ENCODE measurements around the gene TMEM132D.

Gene TMEM132D

GRCh38 chr12:129237881-129238280 lies 665.9 kb downstream of the TMEM132D start:
- POLR2A ChIA-PET, result no interaction called here
- H3K36me3 ChIP-seq (ENCODE audit: control insufficient read depth in 2 of 2, insufficient read depth in 1 of 2, low read length in 2 of 2), result no peaks in the 10 kb centered on the region

More at GRCh38 chr12:129237881-129238280, 665.9 kb downstream of the TMEM132D start:
- Histone ChIP-seq H3K9me3 (ENCODE audit: control insufficient read depth, insufficient read depth, low read depth, low read length) (no peaks in the 10 kb centered on the region), H3K4me1 (ENCODE audit: control insufficient read depth, insufficient read depth, low read length) (no peaks in the 10 kb centered on the region), H3K4me3 (ENCODE audit: low read depth, low read length) (no peak overlapping the region), H3K27ac (ENCODE audit: extremely low read depth, low read depth, low read length) (no peak overlapping the region)
- CTCF ChIA-PET, result no interaction called here
- TF ChIP-seq ZBTB20 (tag by site-specific recombination; IDR thresholded peaks at IDR 0.05) (no peak), ZNF146 (tag by site-specific recombination; IDR thresholded peaks at IDR 0.05) (no peak), ZNF391 (tag by site-specific recombination; IDR thresholded peaks at IDR 0.05; ENCODE audit: borderline replicate concordance, low read depth) (no peak), PRDM1 (tag by site-specific recombination; IDR thresholded peaks at IDR 0.05) (no peak), ZNF416 (tag by site-specific recombination; IDR thresholded peaks at IDR 0.05) (no peak), PRDM10 (tag by site-specific recombination; IDR thresholded peaks at IDR 0.05) (no peak), ZNF600 (tag by site-specific recombination; IDR thresholded peaks at IDR 0.05) (no peak), KLF16 (tag by site-specific recombination; IDR thresholded peaks at IDR 0.05) (no peak), ZEB2 (tag by site-specific recombination; IDR thresholded peaks at IDR 0.05) (no peak), ZNF26 (tag by site-specific recombination; IDR thresholded peaks at IDR 0.05) (no peak), SCRT1 (tag by site-specific recombination; IDR thresholded peaks at IDR 0.05; ENCODE audit: borderline replicate concordance) (no peak), ZNF202 (tag by site-specific recombination; IDR thresholded peaks at IDR 0.05; ENCODE audit: borderline replicate concordance) (no peak), ZNF223 (tag by site-specific recombination; IDR thresholded peaks at IDR 0.05) (no peak), ZNF488 (tag by site-specific recombination; IDR thresholded peaks at IDR 0.05) (no peak), HOXC10 (CRISPR knock-in tag; IDR thresholded peaks at IDR 0.05) (no peak), ZBTB49 (tag by site-specific recombination; IDR thresholded peaks at IDR 0.05; ENCODE audit: low read depth) (no peak), PRDM2 (tag by site-specific recombination; IDR thresholded peaks at IDR 0.05; ENCODE audit: borderline replicate concordance) (no peak)

All from HEK293 (cell line).